ENCODE data around the gene MACROD2.
"Not testable (repeated sequence)": the region's sequence is repeated elsewhere in the genome, so short reads cannot be mapped to it uniquely, and the experiment has no call there.

Gene MACROD2

DNA sequence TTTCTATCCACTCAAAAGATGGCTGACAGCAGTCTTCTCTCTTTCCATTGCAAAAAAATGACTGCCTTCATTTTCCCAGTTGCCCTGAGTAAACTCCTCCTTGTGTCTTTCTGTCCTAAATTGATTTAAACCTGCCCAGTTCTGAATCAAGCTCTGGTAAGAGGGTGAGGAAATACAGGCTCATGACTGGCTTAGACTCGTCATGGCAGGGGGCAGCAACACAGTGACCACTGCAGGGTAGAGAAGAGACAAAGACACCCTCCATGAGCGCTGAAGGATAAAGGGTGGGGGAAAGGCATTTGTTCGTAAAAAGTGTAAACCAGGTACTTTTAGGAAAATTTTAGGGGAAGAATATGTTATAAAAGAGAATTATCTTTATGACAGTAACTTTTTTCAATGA, 1080.3 kb downstream of the MACROD2 start:
- no peak for DNase-seq

- no peak for DNase-seq
Measured at GRCh38 chr20:15076785-15077184, 1081.5 kb downstream of the MACROD2 start.

GRCh38 chr20:15077733-15078250, 1082.5 kb downstream of the MACROD2 start:
- no peak for DNase-seq

DNA sequence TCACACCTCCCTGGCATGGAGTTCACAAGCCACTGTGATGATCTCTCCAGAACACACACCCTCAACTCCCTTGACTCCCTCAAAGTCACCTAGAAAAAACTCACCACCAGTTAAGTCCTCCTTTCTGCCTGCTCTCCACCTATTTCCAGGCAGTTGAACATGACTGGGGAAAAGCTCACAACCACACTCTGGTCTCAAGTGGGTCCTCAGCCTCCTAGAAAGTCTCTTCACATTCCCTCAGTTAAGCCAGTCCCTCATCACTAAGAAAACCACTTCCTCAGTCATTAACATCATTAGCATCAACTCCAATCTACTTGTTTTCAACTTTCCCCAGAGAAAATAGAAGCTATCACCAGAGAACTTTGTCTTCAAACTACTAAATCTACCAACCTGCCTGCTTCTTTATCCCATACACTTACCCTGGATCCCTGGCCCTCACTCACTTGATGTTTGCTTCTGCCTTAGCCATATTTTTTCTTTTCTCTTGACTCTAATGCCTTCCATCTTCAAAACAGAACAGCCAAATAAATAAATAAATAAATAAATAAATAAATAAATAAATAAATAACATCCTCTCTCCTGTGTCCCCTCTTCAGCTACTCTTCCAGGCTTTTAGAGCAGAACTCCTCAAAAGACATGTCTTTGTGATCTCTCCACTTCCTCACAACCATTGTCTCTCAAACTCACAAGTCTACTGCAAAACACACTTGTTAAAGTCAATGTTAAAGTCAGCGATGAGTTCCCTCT, 1084.5 kb downstream of the MACROD2 start:
- DNase-seq, result no peak

- DNase-seq, result no peak
Measured at GRCh38 chr20:15081261-15081660, 1085.9 kb downstream of the MACROD2 start.

DNA sequence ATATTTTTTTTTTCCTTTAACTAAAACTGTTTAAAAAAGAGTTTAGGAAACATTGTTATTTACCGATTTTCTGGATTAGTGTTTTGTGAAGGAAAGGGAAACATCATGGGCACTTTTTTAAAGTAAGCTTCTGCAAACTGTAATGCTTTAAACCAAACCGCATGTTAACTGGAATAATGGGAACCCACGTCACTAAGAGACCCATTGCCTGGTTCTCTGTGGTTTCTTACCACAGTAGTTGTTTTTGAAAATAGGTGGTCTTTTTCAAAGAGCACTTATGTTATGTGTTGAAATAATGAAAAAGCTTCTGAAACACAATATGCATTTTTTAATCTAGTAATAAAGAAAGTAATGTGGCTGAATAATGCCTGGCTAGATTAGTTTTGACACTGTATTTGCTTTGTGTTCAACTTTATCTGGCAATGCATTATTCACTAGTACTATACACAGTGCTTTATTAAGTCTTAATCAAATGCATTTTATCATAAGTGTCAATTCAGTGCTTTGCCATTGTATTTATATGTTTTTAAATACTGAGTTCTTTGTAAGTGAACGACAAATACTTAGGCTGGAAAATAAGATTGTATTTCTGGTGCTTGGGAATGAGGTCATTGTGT, 1096.2 kb downstream of the MACROD2 start:
- no peak for DNase-seq

- no peak for DNase-seq
Measured at GRCh38 chr20:15098351-15098750, 1103.0 kb downstream of the MACROD2 start.

- no peak for DNase-seq
Measured at GRCh38 chr20:15099130-15099529, 1103.8 kb downstream of the MACROD2 start.

GRCh38 chr20:15100506-15101160, 1105.3 kb downstream of the MACROD2 start:
- DNase-seq, result no peak

DNA sequence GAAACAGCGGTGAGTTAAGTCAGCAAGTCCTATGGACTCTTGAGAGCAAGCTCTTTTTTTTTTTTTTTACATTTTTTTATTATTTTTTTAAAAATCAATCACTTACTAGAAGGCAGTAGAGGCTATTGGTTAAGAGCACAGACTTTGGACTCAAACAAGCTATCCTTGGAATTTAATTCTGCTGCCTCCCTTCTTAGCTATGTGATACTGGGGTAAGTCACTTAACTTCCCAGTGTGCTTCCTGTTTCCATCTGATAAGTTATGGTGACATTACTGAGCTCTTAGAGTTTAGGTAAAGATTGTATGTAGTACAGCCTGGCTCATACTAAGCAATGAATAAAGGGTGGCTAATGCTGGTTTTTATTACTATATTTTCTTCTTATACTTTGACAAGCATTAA, 1112.6 kb downstream of the MACROD2 start:
- no peak for DNase-seq

DNA sequence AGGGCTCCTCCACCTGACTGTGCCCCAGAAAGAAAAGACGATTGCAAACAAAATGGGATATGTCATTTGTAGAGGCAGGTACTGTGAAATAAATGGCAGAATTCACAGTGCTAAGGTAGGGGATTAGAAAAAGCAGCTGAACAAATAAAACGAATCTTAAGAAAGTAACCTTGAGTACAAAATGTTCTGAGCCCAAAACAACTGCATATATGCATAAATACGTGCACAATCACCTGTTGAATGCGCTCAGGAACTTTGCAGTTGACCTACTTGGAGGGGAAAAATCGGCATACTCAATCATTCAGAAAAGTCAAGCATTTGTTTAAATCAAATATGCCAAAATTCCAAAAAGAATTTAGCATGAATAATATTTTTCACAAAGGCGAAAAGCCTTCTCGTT, 1114.2 kb downstream of the MACROD2 start:
- no peak for DNase-seq

DNA sequence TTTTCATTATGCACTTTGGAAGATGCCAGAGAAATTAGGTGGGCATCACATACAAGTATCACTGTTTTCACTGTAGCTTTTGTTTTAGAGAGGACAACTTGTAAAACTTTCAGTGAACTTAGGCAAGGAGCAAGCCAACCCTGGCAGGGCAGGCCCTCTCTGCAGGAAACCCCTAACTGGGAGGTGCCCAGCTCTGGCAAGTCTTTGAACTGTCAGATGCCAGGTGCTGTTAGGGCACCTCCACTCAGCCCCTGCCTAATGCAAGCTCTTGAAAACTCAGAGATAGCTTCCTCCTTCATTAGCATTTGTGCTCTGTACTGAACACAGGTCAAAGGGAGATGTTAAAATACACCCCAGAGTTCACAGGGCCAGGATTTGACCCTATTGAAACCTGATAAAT, 1116.3 kb downstream of the MACROD2 start:
- no peak for DNase-seq

- DNase-seq, result no peak
Measured at GRCh38 chr20:15113144-15113773, 1117.9 kb downstream of the MACROD2 start.

DNA sequence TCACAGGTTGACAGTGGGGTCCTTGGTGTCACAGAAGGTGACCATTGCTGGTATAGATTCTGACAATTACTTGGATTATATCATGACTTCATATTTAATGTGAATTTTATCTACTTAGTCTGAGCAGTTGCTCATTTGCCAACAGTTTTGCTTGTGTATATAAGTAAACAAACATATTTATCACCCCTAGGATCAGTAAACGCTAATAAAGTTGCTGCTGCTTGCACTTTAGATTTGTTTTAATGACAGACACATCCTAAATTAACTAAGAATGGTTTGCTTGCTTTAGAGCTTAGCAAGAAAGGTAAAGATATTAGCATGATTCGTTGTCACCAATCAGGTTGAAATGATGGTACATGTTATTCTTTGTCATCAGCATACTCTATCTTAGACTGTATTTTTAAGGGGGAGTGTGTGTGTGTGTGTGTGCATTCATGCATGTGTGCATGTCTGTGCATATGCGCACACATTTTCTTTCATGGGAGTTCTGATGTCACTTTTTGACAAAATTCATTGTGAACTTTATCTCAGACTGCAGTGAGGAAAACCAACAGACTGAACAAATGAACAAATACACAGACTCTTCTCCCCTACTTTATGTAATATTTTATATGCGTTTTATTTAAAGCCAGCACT, 1124.7 kb downstream of the MACROD2 start:
- DNase-seq, result no peak

GRCh38 chr20:15122613-15123012, 1127.3 kb downstream of the MACROD2 start:
- DNase-seq, result no peak

DNA sequence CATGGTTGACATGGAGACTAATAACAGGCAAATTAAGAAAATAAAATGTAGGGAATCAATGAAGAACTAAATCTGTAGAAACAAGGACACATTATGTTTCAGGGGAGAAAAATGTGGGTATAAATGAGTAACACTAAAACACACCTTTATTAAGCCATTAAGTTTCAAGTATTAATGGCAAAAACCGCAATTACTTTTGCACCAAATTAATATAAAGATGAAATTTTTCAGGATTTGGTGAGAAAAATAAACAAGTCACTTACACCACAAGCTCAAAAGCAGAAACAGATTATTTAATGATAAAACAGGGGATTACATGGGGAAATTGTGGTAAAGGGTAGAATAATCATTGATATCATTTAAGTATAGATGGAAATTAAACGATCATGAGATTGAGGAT, 1135.9 kb downstream of the MACROD2 start:
- no peak for DNase-seq

DNA sequence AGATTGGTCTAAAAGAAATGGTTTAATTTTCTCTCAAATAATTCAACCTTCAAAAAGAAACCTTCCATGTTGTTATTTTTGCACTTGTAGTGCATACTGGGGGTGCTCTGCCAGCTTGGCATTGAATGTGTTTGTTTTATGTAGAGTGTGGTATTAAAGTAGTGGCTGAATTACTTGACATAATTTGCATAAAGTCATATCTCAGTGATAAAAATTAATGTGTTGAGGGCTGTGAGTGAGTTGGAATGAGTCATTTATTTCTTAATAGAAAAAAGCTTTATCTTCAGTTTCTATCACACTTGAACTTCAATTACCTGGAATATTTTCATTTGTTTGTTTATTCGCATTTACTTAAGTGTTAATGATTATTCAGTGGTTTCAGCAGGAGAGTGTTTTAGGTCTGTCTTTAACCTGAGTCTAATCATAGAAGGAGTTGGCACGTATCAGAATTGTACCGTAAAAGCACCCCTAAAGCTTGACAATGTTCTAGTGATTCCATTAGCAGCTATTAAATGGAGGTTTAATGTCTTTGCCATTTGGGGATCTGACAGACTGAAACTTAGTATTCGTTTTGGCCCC, 1143.3 kb downstream of the MACROD2 start:
- DNase-seq, result no peak

DNA sequence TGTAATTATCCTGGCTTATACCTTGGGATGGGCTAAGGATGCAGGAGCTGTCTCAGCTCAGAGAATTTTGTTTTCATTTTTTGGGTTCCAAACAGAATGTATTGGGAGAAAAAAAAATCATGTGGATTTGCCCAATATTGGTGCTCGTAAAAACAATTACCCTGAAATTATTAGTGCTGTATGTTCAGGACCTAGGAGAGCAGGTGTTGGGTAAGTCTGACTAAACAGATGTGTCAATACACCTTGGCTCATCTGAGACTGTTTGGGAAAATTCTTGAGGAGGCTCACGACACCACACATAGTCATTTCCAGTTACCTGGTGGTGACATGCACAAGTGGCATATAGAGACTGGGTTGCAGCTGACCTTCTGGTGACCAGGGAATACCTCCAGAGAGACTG, 1144.2 kb downstream of the MACROD2 start:
- no peak for DNase-seq

GRCh38 chr20:15140286-15140685, 1145.0 kb downstream of the MACROD2 start:
- DNase-seq, result no peak

- not testable (repeated sequence) for DNase-seq
Measured at GRCh38 chr20:15140940-15141339, 1145.6 kb downstream of the MACROD2 start.

- no peak for DNase-seq
Measured at GRCh38 chr20:15141861-15142260, 1146.5 kb downstream of the MACROD2 start.

GRCh38 chr20:15143478-15143877, 1148.2 kb downstream of the MACROD2 start:
- DNase-seq, result no peak

DNA sequence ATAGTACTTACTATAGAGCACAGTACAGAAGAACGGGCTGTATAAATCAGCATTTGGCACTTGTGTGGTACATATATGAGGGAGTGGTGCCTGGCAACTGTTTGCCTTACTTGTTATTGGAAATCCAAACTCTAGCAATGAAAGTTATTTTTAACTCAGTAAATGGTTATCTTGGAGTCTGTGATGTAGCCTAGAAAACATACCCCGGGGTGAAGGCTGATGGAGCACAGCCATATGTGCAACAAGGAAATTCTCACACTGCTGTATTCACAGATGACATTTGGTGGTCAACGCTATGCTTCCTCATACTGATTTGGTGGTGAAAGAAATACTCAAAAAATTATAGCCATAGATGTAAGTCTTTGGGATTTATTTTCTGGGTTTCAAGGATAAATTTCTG, 1149.6 kb downstream of the MACROD2 start:
- no peak for DNase-seq
